CD4-positive, alpha-beta T cell treated with Interleukin-17A for 4 hours (primary cell): ENCODE measurements around the gene RNASE1.
"Not testable (repeated sequence)": the region's sequence is repeated elsewhere in the genome, so short reads cannot be mapped to it uniquely, and the experiment has no call there.

Experiments
- DNase-seq: peaks from one replicate; pipeline ENCODE4 v3.0.0-alpha.2; 2020; ENCODE audit warnings: mixed read lengths

RNASE1 gene

DNA sequence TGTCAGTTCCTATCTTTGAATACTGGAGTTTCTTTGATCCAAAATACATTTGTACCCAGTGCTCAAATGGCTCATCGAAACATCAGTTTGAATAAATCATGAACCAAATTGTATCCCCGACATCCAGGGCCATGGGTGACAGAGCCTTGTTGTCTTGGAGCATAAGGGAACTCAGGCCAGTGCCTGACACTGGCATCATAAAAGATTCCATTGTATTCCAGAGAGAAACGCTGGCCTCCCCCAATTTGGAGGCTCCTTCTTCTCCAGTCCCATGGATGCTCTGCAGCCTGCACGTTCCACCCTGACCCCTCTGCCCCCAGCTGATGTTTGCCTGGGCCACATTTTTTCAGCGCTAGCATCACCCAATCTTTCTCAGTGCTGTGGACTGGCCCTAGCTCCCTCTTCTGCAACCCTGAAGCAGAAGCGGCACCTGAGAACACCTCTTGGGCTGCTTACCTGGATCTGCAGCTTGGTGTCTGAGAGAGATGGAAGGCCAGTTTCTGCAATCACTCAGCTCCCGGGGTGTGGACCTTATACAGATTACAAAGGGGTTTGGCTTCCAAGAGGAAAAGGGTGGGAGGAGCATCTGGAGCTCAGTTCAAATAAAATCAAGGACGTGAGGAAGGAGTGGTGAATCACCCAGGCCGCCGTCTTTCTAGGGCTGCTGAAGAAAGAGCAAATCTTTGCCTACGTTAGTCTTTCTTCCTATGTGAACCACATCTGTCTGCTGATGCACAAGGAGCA lies at the start of gene RNASE1:
TSS of gene RNASE1 (minus strand) at position 504 of the 744 bp plus-strand sequence. CDS start 776 bp downstream, outside the sequence.
- no peak for DNase-seq

GRCh38 chr14:20848955-20849570 lies 46.4 kb upstream of the RNASE1 start:
- no peak for DNase-seq

GRCh38 chr14:20848316-20848954 lies 45.8 kb upstream of the RNASE1 start:
- DNase-seq: no peak

- DNase-seq: no peak
Observed at GRCh38 chr14:20846560-20846959, 43.9 kb upstream of the RNASE1 start.

DNA sequence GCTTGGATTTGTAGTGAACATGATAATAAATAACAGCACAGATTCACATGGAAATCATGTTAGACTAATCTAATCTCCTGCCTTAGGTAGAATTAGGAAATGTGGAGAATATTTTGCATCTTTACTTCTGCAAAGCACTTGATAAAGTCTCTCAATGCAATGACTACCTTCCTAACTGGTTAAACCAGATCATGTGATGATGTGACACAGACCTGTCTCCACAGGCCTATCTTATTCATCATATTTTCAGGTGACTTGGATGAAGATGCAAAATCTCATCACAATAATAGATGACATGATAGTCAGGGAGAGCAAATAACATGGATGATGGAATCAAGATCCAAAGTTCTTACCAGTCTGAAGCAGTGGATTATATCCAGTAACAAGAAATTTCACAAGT lies 38.5 kb upstream of the RNASE1 start:
- DNase-seq: no peak

DNA sequence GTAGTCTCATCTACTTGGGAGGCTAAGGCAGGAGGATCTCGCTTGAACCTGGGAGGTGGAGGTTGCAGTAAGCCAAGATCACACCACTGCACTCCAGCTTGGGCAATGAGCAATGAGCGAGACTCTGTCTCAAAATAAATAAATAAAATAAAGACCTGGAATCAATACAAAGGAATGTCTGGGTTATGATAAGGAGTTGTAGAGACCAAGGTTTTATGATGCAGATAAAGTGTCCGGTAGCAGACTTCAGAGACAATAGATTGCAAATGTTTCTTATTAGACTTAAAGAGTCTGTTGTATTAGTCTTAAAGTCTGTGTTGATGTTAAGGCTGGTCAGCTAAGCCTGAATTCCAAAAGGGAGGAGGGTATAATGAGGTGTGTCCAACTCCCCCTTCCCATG lies 35.2 kb upstream of the RNASE1 start:
- no peak for DNase-seq

- no peak for DNase-seq
Observed at GRCh38 chr14:20836668-20837338, 34.2 kb upstream of the RNASE1 start.

- no peak for DNase-seq
Observed at GRCh38 chr14:20834899-20835298, 32.3 kb upstream of the RNASE1 start.

GRCh38 chr14:20830831-20831230 lies 28.2 kb upstream of the RNASE1 start:
- DNase-seq: no peak

DNA sequence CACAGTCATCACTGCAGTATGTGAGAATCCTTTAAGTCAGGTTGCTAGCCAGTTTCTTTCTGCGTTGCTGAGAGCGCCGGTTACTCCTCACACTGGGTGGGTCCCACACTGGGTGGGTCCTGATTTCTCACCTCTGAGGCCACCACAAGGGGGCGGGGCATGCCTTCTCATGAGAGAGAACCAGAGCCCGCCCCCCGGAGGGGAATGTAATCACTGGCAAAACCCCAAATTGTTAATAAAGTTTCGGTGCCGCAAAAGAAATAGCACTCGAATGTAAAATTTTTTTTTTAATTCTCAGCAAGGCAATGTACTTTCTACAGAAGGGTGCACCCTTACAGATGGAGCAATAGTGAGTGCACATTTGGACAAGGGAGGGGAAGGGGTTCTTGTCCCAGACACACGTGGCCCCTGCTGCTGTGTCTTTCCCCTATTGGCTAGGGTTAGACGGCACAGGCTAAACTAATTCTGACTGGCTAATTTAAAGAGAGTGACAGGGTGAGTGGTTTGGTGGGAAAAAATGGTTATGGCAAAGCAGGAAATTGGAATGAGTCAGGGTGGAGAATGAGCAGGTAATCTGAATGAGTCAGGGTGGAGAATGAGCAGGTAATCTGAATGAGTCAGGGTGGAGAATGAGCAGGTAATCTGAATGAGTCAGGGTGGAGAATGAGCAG lies 25.5 kb upstream of the RNASE1 start:
- not testable (repeated sequence) for DNase-seq

- DNase-seq: no peak
Observed at GRCh38 chr14:20827326-20827725, 24.7 kb upstream of the RNASE1 start.

DNA sequence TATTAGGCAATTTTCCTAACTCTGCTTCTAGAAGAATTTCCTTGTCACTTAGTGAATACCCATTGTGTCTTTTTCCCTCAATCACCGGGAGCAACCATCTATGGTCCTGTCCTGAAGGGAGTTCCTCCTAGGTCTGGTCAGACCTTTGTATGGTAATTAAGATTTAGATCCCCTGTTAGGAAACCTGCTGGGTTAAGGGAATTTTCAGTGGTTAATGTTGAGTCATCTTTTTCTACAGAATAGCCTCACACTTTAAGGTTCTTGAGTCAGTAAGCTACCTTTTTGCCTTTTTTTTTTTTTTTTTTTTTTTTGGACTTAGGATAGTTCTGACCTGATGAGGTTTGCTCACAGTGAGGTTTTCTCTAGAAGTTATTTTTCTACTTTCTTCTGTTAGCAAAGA lies 24.0 kb upstream of the RNASE1 start:
- not testable (repeated sequence) for DNase-seq

DNA sequence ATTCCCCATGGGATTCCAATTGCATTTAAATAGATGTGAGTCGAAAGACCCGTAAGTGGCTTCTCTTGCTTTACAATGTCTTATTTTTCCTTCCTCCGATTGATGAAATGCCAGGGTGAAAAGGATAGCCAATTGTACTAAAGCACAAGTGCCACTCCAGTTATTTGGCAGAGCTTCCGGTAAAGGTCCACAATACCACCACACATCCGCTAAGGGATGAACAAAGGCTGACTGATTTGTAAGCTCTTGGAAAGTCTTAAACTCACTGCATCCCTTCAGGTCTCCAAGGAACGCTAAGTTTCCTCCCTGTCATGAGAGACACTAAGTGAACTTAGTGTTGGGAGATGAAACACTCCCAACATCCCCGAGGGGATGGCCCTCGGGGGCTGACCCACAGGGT lies 21.2 kb upstream of the RNASE1 start:
- no peak for DNase-seq

DNA sequence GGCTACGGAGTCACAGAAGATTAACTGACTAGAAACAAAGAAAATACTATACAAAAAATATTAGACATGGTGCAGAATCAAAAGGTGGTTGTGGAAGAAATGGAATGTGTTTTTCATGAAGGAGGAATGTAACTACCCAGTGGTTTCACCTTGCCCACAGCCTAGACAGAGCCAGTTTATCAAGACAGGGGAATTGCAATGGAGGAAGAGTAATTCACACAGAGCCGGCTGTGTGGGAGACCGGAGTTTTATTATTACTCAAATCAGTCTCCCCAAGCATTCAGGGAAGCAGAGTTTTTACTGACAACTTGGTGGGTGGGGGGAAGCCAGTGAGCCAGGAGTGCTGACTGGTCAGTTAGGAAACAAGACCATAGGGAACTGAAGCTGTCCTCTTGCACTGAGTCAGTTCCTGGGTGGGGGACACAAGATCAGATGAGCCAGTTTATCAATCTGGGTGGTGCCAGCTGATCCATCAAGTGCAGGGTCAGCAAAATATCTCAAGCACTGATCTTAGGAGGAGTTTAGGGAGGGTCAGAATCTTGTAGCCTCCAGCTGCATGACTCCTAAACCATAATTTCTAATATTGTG lies 19.0 kb upstream of the RNASE1 start:
- DNase-seq: not testable (repeated sequence)

DNA sequence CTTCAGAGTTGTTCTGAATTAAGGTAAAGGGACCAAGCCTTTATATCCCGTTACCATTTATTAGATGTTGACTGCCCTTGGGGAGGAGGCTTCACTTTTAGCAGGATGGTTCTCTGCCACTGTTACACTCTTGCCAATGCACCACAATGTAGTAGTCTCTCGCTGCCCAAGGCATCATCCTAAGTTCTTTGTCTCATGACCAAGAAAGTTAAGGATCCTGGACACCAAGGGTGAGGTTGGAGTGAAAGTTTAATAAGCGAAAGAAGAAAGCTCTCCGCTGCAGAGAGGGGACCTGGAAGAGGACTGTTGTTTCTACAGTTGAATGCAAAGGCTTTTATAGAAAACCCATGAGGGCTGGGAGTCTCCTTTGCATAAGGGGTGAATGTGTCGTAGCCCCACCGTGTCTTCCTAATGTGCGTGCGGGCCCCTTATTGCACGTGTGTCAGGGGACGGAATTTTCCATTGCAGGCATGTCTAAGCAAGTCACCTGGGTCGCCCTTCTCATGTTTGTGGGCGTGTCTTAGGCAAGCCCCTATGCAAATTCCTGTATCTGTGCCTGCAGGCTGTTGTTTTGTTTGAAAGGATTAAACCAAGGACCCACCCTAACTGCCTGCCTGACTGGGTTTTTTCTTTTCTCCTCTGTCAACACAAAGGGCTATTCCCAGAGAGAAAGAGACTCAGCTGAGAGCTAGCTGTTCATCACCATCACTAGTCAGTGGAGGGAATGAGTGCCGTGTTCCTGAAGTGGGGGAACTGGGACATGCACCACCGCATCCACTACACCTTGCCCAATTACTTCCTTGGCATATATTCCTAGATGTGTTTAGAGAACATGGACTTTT lies 17.6 kb upstream of the RNASE1 start:
- no peak for DNase-seq

- no peak for DNase-seq
Observed at GRCh38 chr14:20818861-20819260, 16.2 kb upstream of the RNASE1 start.

DNA sequence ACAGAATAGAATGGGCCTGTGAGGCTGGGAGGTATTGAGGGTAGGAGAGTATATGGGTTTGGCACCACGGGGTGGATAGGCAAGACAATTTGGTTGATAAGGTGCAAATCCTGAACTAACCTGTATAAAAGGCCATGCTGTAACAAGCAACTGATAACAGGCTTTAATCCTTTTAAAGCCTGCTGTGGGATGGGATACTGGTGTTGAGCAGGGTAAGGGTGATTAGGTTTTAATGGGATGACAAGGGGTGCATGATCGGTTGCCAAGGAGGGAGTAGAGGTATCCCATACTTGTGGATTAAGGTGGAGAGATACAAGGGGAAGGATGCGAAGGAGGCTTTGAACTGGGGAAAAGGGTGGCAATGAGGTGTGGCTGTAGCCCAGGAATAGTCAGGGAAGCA lies 13.3 kb upstream of the RNASE1 start:
- DNase-seq: not testable (repeated sequence)

DNA sequence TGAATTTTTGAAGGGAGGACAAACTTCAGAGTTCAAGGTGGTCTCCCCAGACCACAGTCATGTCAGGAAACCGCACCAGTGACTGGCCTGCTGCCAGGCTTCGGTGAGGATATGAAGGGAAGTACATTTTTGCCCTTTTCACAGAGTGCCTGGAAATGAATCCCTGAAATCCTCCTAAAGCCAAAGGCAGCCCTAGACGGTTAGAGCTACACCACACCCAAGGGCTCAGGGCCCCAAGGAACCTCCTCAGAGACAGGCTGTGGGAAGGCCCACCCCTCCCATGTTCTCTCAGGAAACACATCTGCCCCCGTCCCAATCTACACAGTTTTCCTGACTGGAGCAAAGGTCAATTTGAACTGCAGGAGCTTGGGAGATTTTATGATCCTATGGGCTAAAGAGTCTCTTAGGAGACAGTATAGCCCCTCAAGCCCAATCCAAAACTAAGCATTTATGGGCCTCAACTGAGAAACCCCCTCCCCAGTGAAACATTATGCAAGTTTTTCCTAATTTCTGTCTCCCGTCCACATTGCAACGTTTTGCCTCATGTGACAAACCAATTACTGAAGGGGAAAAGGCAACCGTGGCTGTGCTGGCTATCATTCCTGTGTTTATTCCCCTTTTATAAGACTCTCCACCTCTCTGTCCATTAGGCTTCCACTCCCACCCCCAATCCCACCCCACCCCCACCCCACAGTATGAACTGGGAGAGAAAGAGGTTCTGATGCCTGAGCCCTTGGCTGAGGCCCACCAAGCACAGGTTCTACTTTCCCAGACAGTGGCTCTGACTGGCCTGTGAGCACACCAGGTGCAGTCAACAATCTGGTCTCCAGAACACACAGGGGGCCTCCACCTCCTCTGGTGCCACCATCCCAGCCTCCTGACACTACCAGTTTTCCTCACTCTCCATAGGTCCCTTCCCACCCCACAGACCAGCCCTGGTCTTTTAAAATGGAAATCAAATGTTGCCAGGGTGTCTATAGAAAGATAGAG lies 9.6 kb upstream of the RNASE1 start:
- DNase-seq: no peak

- DNase-seq: no peak
Observed at GRCh38 chr14:20809917-20810316, 7.3 kb upstream of the RNASE1 start.

- DNase-seq: no peak
Observed at GRCh38 chr14:20808162-20808483, 5.5 kb upstream of the RNASE1 start.
